Left lung (tissue), 10 donors: ENCODE measurements around the gene CASP6. TPM values are rescaled to one million over a fixed set of nuclear protein-coding genes. Genes with fewer than 3 reads are reported as not detected.

Source experiments
- ATAC-seq: fragments of 200-7000 bp; cut with Tn5 transposase; one replicate; pipeline ENCODE4 v1.9.1; 2020; ENCODE audit warnings: moderate library complexity
- DNase-seq, 4 donors: peaks; one replicate each; pipeline ENCODE4 v3.0.0-alpha.2; 2013 to 2020
- H3K27ac ChIP-seq, 2 donors: fragments of 200-600 bp; sonication (generic) in 1 of 2; one replicate each; pipeline versions ENCODE4 v1.5.0 to v1.8.0; 2020 to 2021
- H3K27me3 ChIP-seq, 2 donors: fragments of 200-600 bp; sonication (generic) in 1 of 2; one replicate each; pipeline versions ENCODE4 v1.5.0 to v1.8.0; 2020 to 2021
- H3K36me3 ChIP-seq, 2 donors: fragments of 200-600 bp; sonication (generic) in 1 of 2; one replicate each; pipeline versions ENCODE4 v1.5.0 to v1.8.0; 2020 to 2021
- H3K4me1 ChIP-seq, 2 donors: fragments of 200-600 bp; one replicate each; pipeline ENCODE4 v1.8.0; 2021
- H3K4me3 ChIP-seq, 2 donors: fragments of 200-600 bp; sonication (generic) in 1 of 2; one replicate each; pipeline versions ENCODE4 v1.5.0 to v1.8.0; 2020 to 2021; ENCODE audit warnings: mild to moderate bottlenecking in 1 of 2
- H3K9me3 ChIP-seq, 2 donors: fragments of 200-600 bp; sonication (generic) in 1 of 2; one replicate each; pipeline versions ENCODE4 v1.5.0 to v1.8.0; 2020 to 2021
- CTCF ChIP-seq, 2 donors: fragments of 200-600 bp; sonication (generic) in 1 of 2; IDR thresholded peaks; one replicate each; pipeline versions ENCODE4 v1.5.0 to v1.8.0; 2021; ENCODE audit warnings: antibody characterized with exemption in 2 of 2
- intact Hi-C, 2 donors: fragments of 100-400 bp; cut with DNase I; formaldehyde crosslinking; loops; one replicate each; pipeline versions ENCODE4 v1.11.2 to v1.14.2; 2022
- polyA plus RNA-seq, 6 donors: library from polyadenylated mRNA; unstranded; fragments of 120-200 nt; gene quantifications; one replicate each; pipeline ENCODE4 v1.2.1, GENCODE V29; 2013; ENCODE audit not compliant: insufficient read length in 6 of 6
- total RNA-seq, 2 donors: library from RNA; stranded (reverse); fragmentation: NEBNext Ultra II Directional; extraction: Animal tissue kit (Norgen Biotek cat#: 25700); gene quantifications; one replicate each; pipeline ENCODE4 v1.2.1, GENCODE V29; 2021
- donor health status: DM: no; HTN: yes; CAD: no.
- donor health status: DM: no; HTN: no; CAD: no.

CASP6 gene
- total and polyA plus RNA-seq, 8 donors, result 15.9 to 53.4 (median 43.6) TPM

- Histone ChIP-seq H3K4me1 (peaks cover 0 to 11% of the 10 kb centered on the region in 2 donors), H3K27me3 (no peaks in the 10 kb centered on the region), H3K9me3 (no peaks in the 10 kb centered on the region), H3K36me3 (peaks cover 0 to 17% of the 10 kb centered on the region in 2 donors), H3K4me3 (no peak overlapping the region), H3K27ac (no peak overlapping the region)
- intact Hi-C loops, result loop anchor here in 1 of 2 donors (10.0 kb wide), 1 partner anchor 274 kb away; the partner anchor contains the start of gene SEC24B
- no peak for ATAC-seq
- DNase-seq, result no peak
- no peak for TF ChIP-seq CTCF (IDR thresholded peaks at IDR 0.05)
Observed at GRCh38 chr4:109708435-109708834, 5.2 kb upstream of the CASP6 start.

- DNase-seq, result peak in 2 of 4 donors; percentile 40 to 47
- no peaks in the 10 kb centered on the region for H3K27me3 ChIP-seq
Observed at GRCh38 chr4:109703664-109704361, 568 bp upstream of the CASP6 start.

GRCh38 chr4:109701566-109702410 is 1.5 kb downstream of the CASP6 start:
- DNase-seq (peak in 1 of 4 donors; percentile 14), ATAC-seq (peak; percentile 2)
- Histone ChIP-seq H3K36me3 (peaks cover 0 to 9% of the 10 kb centered on the region in 2 donors), H3K27ac (peak overlapping the region; percentile 88 to 92), H3K4me3 (peak overlapping the region; percentile 79 to 81), H3K27me3 (no peaks in the 10 kb centered on the region), H3K9me3 (no peaks in the 10 kb centered on the region), H3K4me1 (peaks cover 8 to 25% of the 10 kb centered on the region in 2 donors)
- intact Hi-C loops, result loop anchor here in 1 of 2 donors (10.0 kb wide), 1 partner anchor 267 kb away; the partner anchor contains the start of gene SEC24B
- no peak for TF ChIP-seq CTCF (IDR thresholded peaks at IDR 0.05)

More at GRCh38 chr4:109703664-109704361, 568 bp upstream of the CASP6 start:
- peak; percentile 25 for ATAC-seq
- H3K4me1 ChIP-seq, result peaks cover 8 to 25% of the 10 kb centered on the region in 2 donors
- peak overlapping the region; percentile 88 to 92 for H3K27ac ChIP-seq
- no peak for TF ChIP-seq CTCF (IDR thresholded peaks at IDR 0.05)
- intact Hi-C loops, result loop anchor here in 1 of 2 donors (10.0 kb wide), 1 partner anchor 269 kb away; the partner anchor contains the start of gene SEC24B
- H3K9me3 ChIP-seq, result no peaks in the 10 kb centered on the region
- peaks cover 0 to 4% of the 10 kb centered on the region in 2 donors for H3K36me3 ChIP-seq
- peak overlapping the region; percentile 79 to 81 for H3K4me3 ChIP-seq

DNA sequence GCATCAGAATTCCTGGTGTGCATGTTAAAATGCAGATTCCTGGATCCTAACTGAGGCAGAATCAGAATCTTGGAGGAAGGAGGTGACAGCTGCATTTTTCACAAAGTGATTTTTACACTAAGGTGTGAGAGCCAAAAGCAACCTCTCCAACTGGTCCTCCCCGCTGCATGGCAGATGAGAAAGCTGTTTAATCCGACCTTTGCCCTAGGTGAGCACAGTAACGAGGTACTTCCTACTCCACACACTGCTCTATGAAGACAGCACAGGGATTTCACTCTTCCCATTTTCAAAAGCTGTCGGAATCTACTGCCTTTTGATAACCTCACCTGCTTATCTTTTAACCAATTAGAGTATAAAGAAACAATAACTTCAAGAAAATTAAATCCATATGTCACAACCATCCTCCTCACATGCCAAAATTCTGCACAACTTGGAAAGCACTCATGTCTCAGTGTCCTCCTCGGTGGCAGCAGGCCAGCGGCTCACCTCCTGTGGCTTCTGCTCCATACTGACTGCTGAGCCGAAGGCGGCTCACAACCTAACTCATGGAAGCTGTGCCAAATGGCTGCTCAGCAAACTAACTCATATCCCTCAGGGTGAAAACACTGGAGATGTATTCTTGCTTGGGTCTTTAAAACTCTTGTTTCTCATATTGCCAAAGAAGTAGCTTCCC is 3.6 kb downstream of the CASP6 start:
- peaks cover 0 to 14% of the 10 kb centered on the region in 2 donors for H3K36me3 ChIP-seq
- no peaks in the 10 kb centered on the region for H3K27me3 ChIP-seq
- H3K4me1 ChIP-seq, result peaks cover 8 to 25% of the 10 kb centered on the region in 2 donors
- H3K4me3 ChIP-seq, result no peak overlapping the region
- intact Hi-C loops, result loop anchor here in 1 of 2 donors (10.0 kb wide), 1 partner anchor 265 kb away; the partner anchor contains the start of gene SEC24B
- no peak overlapping the region for H3K27ac ChIP-seq
- ATAC-seq, result no peak
- no peak for TF ChIP-seq CTCF (IDR thresholded peaks at IDR 0.05)
- H3K9me3 ChIP-seq, result no peaks in the 10 kb centered on the region
- DNase-seq, result no peak
